DND-41 (cell line): ENCODE results near the gene ISCU.

ENCODE experiments used
- EZH2 ChIP-seq: IDR thresholded peaks from 3 replicates; pipeline ENCODE4 v1.6.1; 2012; ENCODE audit warnings: borderline replicate concordance, low read depth, mild to moderate bottlenecking, moderate library complexity, low read length, inconsistent platforms; ENCODE audit not compliant: severe bottlenecking
- TF ChIP-seq, protein P1 (sequence below): IDR thresholded peaks from 2 replicates; pipeline ENCODE4 v1.5.1; 2012; ENCODE audit warnings: borderline replicate concordance, low read length, moderate library complexity, mild to moderate bottlenecking; ENCODE audit not compliant: poor library complexity, severe bottlenecking; ENCODE audit errors: extremely low read depth

DNA sequence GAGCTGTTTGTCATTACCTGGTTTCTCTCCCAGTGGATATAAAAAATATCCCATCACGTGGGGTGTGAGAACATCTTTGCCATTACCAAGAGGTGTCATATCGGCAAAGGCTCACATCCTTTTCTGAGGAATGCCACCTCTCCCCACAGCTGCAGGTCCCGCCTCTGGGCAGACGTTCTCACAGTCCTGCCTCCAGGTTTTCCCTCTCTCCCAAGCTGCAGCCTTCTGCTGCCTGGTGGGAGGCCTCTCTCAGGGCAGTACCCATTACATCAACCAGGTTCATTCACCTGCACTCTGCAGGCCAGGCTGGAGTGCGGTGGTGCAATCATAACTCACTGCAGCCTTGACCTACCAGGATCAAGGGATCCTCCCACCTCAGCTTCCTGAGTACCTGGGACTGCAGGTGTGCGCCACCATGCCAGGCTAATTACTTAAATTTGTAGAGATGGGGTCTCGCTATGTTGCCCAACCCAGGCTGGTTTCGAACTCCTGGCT lies 50.4 kb downstream of the ISCU start:
- TF ChIP-seq, protein P1, sequence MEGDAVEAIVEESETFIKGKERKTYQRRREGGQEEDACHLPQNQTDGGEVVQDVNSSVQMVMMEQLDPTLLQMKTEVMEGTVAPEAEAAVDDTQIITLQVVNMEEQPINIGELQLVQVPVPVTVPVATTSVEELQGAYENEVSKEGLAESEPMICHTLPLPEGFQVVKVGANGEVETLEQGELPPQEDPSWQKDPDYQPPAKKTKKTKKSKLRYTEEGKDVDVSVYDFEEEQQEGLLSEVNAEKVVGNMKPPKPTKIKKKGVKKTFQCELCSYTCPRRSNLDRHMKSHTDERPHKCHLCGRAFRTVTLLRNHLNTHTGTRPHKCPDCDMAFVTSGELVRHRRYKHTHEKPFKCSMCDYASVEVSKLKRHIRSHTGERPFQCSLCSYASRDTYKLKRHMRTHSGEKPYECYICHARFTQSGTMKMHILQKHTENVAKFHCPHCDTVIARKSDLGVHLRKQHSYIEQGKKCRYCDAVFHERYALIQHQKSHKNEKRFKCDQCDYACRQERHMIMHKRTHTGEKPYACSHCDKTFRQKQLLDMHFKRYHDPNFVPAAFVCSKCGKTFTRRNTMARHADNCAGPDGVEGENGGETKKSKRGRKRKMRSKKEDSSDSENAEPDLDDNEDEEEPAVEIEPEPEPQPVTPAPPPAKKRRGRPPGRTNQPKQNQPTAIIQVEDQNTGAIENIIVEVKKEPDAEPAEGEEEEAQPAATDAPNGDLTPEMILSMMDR, result no peak
- TF ChIP-seq EZH2, result no peak
